ENCODE data around the gene LRRC18. TPM values are rescaled to one million over a fixed set of nuclear protein-coding genes. Genes with fewer than 3 reads are reported as not detected.

LRRC18 gene
- total RNA-seq, 2 experiments from 2014 or later = not detected

DNA sequence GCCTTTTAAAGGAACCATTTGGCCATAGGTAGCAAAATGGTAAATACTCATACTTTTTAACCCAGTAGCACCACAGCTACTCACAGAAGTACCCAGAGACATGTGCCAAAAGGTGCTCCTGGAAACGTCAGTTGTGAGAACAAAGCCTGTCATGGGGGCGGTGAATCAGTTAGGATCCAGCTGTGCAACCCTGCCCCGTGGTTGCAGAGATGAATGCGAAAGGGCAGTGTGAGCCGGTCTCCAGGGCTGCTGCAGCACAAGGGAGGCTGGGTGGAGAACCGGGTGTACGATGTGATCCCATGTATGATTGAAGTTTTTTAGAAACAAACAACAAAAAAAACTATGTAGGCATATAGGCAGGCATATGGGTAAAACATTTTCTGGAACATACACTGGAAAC lies 1.3 kb upstream of the LRRC18 start:
- CTCF ChIA-PET = no interaction called here
- H3K36me3 Mint-ChIP-seq = no peaks in the 10 kb centered on the region
- H3K4me3 Mint-ChIP-seq = no peak overlapping the region
- H3K27ac Mint-ChIP-seq = no peak overlapping the region
- no peaks in the 10 kb centered on the region for H3K27me3 Mint-ChIP-seq
- ATAC-seq (no peak), DNase-seq (peak; percentile 19)
- H3K4me1 Mint-ChIP-seq = no peaks in the 10 kb centered on the region
- H3K9me3 Mint-ChIP-seq (ENCODE audit: low read depth) = no peaks in the 10 kb centered on the region

DNA sequence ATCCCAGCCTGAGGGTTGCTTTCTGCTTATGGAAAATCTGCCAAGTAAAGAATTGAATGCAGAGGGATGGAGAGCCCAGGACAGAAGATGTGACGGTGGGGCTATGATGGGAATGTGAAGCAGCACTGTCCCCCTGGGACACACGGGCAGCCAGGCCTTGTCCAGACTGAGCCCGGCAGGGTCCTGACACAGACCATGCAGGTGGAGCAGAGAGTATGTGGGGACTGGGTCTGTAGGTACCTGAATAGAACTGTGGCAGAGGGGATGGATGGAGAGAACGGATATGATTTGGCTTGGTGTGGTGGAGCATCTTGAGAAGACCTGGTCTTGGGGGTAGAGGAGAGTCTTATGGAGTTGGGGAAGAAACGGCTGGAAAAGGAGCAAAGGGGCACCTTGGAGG lies 732 bp upstream of the LRRC18 start:
- Mint-ChIP-seq H3K27ac (no peak overlapping the region), H3K4me3 (no peak overlapping the region), H3K9me3 (ENCODE audit: low read depth) (no peaks in the 10 kb centered on the region), H3K36me3 (no peaks in the 10 kb centered on the region), H3K27me3 (no peaks in the 10 kb centered on the region), H3K4me1 (no peaks in the 10 kb centered on the region)
- no peak for ATAC-seq
- no peak for DNase-seq
- CTCF ChIA-PET = no interaction called here

DNA sequence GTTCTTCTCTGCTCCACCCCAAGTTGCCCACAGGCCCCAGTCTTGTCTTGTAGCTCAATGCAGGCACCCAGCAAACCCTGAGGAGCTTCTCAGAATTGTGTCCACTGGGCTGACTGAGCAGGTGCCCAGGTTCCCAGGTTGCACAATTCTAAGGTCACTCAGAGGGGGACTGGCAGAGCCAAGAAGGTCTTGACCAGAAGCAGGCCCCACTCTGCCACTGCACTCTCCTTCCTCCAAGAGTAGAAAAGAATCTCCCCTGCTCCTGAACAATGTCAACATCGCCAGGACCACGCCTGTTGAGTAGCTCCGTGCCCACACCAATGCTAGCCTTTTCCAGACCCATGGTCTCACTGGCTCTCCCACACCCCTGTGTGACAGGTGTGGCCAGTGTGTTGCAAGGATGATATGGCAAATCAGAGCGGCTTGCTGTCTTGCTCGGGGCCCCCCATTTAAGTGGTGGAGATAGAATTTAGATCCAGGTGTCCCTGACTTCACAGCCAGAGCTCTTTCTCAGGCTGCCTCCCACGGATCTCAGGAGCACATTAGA lies 577 bp downstream of the LRRC18 start:
- Mint-ChIP-seq H3K4me3 (no peak overlapping the region), H3K27ac (no peak overlapping the region), H3K27me3 (no peaks in the 10 kb centered on the region), H3K36me3 (no peaks in the 10 kb centered on the region), H3K4me1 (no peaks in the 10 kb centered on the region), H3K9me3 (ENCODE audit: low read depth) (no peaks in the 10 kb centered on the region)
- ATAC-seq = no peak
- CTCF ChIA-PET = no interaction called here
- DNase-seq = peak; percentile 36

- no peaks in the 10 kb centered on the region for H3K27me3 Mint-ChIP-seq
- DNase-seq (peak; percentile 9), ATAC-seq (no peak)
- H3K36me3 Mint-ChIP-seq = no peaks in the 10 kb centered on the region
- no peak overlapping the region for H3K27ac Mint-ChIP-seq
- no peak overlapping the region for H3K4me3 Mint-ChIP-seq
- CTCF ChIA-PET = no interaction called here
- no peaks in the 10 kb centered on the region for H3K4me1 Mint-ChIP-seq
- H3K9me3 Mint-ChIP-seq (ENCODE audit: low read depth) = no peaks in the 10 kb centered on the region
Measured at GRCh38 chr10:48938281-48938680, 1.4 kb downstream of the LRRC18 start.

DNA sequence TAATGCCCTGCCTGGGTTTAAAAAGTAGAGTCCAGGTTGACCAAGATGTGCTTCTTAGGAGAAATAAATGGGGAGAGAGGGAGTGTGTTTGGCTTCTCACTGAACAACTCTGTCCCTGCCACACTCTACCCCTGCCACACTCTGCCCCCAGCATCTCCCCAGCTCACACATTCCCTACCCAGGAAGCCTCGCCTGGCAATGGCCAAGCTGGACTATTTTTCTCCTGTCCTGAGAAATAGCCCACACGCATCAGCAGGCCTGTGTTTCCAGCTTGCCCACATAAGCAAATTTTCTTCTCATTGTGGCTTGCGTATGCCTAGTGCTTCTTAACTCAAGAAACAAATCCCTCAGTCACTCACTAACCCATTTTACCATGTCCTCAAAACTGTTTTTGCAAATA lies 1.8 kb downstream of the LRRC18 start:
- H3K9me3 Mint-ChIP-seq (ENCODE audit: low read depth) = no peaks in the 10 kb centered on the region
- no peak overlapping the region for H3K4me3 Mint-ChIP-seq
- no peak overlapping the region for H3K27ac Mint-ChIP-seq
- no peaks in the 10 kb centered on the region for H3K27me3 Mint-ChIP-seq
- ATAC-seq = no peak
- CTCF ChIA-PET = no interaction called here
- no peak for DNase-seq
- no peaks in the 10 kb centered on the region for H3K36me3 Mint-ChIP-seq
- no peaks in the 10 kb centered on the region for H3K4me1 Mint-ChIP-seq

GRCh38 chr10:48935577-48935976 lies 4.1 kb downstream of the LRRC18 start:
- DNase-seq (no peak), ATAC-seq (no peak)
- H3K9me3 Mint-ChIP-seq (ENCODE audit: low read depth) = no peaks in the 10 kb centered on the region
- no peaks in the 10 kb centered on the region for H3K4me1 Mint-ChIP-seq
- H3K27me3 Mint-ChIP-seq = no peaks in the 10 kb centered on the region
- no peak overlapping the region for H3K4me3 Mint-ChIP-seq
- CTCF ChIA-PET = no interaction called here
- H3K36me3 Mint-ChIP-seq = no peaks in the 10 kb centered on the region
- no peak overlapping the region for H3K27ac Mint-ChIP-seq

- H3K27ac Mint-ChIP-seq = no peak overlapping the region
- no peaks in the 10 kb centered on the region for H3K9me3 Mint-ChIP-seq (ENCODE audit: low read depth)
- no peaks in the 10 kb centered on the region for H3K36me3 Mint-ChIP-seq
- no peaks in the 10 kb centered on the region for H3K27me3 Mint-ChIP-seq
- H3K4me3 Mint-ChIP-seq = no peak overlapping the region
- DNase-seq (peak; percentile 40), ATAC-seq (no peak)
- CTCF ChIA-PET = no interaction called here
- no peaks in the 10 kb centered on the region for H3K4me1 Mint-ChIP-seq
Measured at GRCh38 chr10:48934672-48935501, 4.8 kb downstream of the LRRC18 start.

GRCh38 chr10:48932831-48933664 lies 6.6 kb downstream of the LRRC18 start:
- H3K27ac Mint-ChIP-seq = no peak overlapping the region
- H3K27me3 Mint-ChIP-seq = no peaks in the 10 kb centered on the region
- H3K4me3 Mint-ChIP-seq = no peak overlapping the region
- H3K9me3 Mint-ChIP-seq (ENCODE audit: low read depth) = no peaks in the 10 kb centered on the region
- no peaks in the 10 kb centered on the region for H3K4me1 Mint-ChIP-seq
- peak; percentile 27 for DNase-seq
- CTCF ChIA-PET = no interaction called here
- no peaks in the 10 kb centered on the region for H3K36me3 Mint-ChIP-seq
- ATAC-seq = no peak

DNA sequence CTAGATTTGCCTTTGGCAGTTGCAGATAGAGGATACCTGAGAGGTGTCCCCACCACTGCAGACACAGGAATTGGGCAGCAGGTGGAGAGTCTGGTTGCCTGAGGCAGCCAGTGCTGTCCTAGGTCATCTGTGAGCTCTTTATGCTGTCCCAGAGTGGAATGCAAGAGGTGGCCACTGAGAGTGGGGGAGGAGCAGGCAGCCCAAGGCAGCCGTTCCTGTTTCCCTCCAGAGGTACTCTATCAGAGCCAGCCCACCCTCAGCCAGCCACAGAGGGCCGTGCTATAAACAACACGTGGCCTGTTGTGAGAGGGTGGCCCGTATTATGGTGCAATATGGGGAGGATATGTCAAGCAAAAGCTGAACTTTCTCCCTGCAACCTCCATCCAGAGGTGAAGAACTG lies 8.5 kb downstream of the LRRC18 start:
- no peaks in the 10 kb centered on the region for H3K27me3 Mint-ChIP-seq
- CTCF ChIA-PET = no interaction called here

DNA sequence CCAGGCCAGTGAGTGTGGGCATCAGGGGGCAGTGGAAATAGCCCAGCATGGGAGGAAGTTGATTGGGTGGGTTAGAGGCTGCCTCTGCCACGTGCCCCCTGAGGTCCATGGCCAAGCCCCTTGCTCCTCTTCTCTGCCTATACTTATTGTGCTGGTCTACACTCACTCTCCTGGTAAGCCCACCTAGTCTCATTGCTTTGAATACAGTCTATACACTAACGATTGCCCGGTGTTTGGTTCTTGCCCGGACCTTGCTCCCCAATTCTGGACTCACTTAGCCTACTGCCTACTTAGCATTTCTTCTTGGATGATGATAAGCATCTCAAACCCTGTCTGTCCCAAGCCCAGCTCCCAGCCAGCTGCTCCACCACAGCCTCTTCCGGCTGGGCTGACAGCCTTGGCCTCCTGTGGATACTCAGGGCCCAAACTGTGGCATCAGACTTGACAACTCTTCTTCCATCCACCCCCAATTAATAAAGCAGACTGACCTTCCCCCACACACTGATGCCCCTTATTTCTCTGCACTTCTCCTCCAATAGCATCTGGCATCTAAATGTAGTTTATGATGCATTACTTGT lies 10.1 kb downstream of the LRRC18 start:
- DNase-seq (no peak), ATAC-seq (no peak)
- Mint-ChIP-seq H3K9me3 (ENCODE audit: low read depth) (no peaks in the 10 kb centered on the region), H3K36me3 (no peaks in the 10 kb centered on the region), H3K4me1 (no peaks in the 10 kb centered on the region), H3K27ac (no peak overlapping the region), H3K4me3 (no peak overlapping the region), H3K27me3 (no peaks in the 10 kb centered on the region)
- CTCF ChIA-PET = no interaction called here

More for the DNA sequence above, 8.5 kb downstream of the LRRC18 start:
- no peaks in the 10 kb centered on the region for H3K4me1 Mint-ChIP-seq
- H3K9me3 Mint-ChIP-seq (ENCODE audit: low read depth) = no peaks in the 10 kb centered on the region
- no peak for ATAC-seq
- H3K4me3 Mint-ChIP-seq = no peak overlapping the region
- no peak overlapping the region for H3K27ac Mint-ChIP-seq
- DNase-seq = peak; percentile 37
- H3K36me3 Mint-ChIP-seq = no peaks in the 10 kb centered on the region

DNA sequence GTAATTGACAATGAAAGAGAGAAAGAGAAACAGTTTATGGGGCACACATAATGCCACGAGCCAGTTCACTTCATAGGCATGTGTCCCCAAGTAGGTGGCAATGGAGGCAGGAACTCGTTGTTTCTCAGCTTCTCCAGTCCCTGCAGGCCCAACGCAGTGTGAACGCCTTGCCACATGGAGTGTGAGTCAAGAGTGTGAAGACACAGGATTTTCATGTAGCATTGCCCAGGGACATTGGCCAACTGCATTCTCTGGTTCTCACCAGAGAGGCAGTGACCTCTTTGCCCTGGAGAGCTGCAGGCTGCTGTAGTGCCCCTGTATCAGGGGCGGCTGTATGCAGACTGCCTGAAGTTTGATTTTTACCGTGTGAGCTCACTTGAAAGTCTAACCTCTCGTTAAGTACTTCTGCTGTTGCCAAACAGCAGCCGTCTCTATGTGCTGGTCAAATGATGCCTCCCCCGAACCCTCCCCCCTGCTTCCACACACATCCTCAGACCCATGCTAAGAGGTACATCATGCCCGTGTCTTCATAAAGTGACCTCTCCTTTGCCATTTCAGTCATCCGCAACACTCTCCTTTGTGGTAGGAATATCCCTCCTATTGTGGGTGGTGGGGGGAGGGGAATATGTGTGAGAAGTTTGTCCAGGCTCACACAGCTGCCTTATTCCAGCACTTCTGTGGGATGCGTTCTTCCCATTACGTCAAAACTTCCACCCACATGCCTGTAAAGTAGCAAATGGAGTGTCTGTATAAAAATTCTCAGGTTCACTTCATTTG lies 12.7 kb downstream of the LRRC18 start:
- H3K9me3 Mint-ChIP-seq (ENCODE audit: low read depth) = no peaks in the 10 kb centered on the region
- no peak overlapping the region for H3K27ac Mint-ChIP-seq
- no peaks in the 10 kb centered on the region for H3K36me3 Mint-ChIP-seq
- DNase-seq = peak; percentile 15
- no peaks in the 10 kb centered on the region for H3K4me1 Mint-ChIP-seq
- H3K4me3 Mint-ChIP-seq = no peak overlapping the region
- no peak for ATAC-seq
- CTCF ChIA-PET = no interaction called here
- H3K27me3 Mint-ChIP-seq = peaks cover 3% of the 10 kb centered on the region

GRCh38 chr10:48926255-48926654 lies 13.4 kb downstream of the LRRC18 start:
- CTCF ChIA-PET = no interaction called here

GRCh38 chr10:48924988-48925387 lies 14.7 kb downstream of the LRRC18 start:
- ATAC-seq (no peak), DNase-seq (peak; percentile 2)
- H3K27me3 Mint-ChIP-seq = peaks cover 3% of the 10 kb centered on the region
- H3K27ac Mint-ChIP-seq = no peak overlapping the region
- H3K36me3 Mint-ChIP-seq = no peaks in the 10 kb centered on the region
- no peaks in the 10 kb centered on the region for H3K9me3 Mint-ChIP-seq (ENCODE audit: low read depth)
- no peaks in the 10 kb centered on the region for H3K4me1 Mint-ChIP-seq
- H3K4me3 Mint-ChIP-seq = no peak overlapping the region
- CTCF ChIA-PET = interaction anchor here (1.3 kb wide), 1 partner anchor 123 kb away, joined by 3 read pairs; no protein-coding TSS in a partner anchor

More at GRCh38 chr10:48926255-48926654, 13.4 kb downstream of the LRRC18 start:
- Mint-ChIP-seq H3K36me3 (no peaks in the 10 kb centered on the region), H3K9me3 (ENCODE audit: low read depth) (no peaks in the 10 kb centered on the region), H3K27me3 (peaks cover 3% of the 10 kb centered on the region), H3K4me3 (no peak overlapping the region), H3K27ac (no peak overlapping the region), H3K4me1 (no peaks in the 10 kb centered on the region)
- ATAC-seq (no peak), DNase-seq (peak; percentile 25)

Measured in activated CD8-positive, alpha-beta memory T cell treated with anti-CD3 and anti-CD28 coated beads, Interleukin-2, amount 10 ng/mL, durations not matched to agents 7 days and 5 days (primary cell).